CD4-positive, alpha-beta T cell treated with Interleukin-4 for 1 hour (primary cell): ENCODE data around the gene NDOR1.
A peak's percentile ranks its signal among the peaks of the same experiment; 100 is the strongest.

Experiments used
- DNase-seq, 2 donors: peaks; one replicate each; pipeline ENCODE4 v3.0.0-alpha.2; 2020 to 2022

The NDOR1 gene

DNA sequence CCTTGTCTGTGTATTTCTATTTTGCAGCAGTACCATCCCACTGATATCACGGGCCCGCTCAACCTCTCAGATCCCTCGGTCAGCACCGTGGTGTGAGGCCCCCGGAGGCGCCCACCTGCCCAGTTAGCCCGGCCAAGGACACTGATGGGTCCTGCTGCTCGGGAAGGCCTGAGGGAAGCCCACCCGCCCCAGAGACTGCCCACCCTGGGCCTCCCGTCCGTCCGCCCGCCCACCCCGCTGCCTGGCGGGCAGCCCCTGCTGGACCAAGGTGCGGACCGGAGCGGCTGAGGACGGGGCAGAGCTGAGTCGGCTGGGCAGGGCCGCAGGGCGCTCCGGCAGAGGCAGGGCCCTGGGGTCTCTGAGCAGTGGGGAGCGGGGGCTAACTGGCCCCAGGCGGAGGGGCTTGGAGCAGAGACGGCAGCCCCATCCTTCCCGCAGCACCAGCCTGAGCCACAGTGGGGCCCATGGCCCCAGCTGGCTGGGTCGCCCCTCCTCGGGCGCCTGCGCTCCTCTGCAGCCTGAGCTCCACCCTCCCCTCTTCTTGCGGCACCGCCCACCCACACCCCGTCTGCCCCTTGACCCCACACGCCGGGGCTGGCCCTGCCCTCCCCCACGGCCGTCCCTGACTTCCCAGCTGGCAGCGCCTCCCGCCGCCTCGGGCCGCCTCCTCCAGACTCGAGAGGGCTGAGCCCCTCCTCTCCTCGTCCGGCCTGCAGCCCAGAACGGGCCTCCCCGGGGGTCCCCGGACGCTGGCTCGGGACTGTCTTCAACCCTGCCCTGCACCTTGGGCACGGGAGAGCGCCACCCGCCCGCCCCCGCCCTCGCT lies 37.5 kb upstream of the NDOR1 start:
- DNase-seq, result no peak

DNA sequence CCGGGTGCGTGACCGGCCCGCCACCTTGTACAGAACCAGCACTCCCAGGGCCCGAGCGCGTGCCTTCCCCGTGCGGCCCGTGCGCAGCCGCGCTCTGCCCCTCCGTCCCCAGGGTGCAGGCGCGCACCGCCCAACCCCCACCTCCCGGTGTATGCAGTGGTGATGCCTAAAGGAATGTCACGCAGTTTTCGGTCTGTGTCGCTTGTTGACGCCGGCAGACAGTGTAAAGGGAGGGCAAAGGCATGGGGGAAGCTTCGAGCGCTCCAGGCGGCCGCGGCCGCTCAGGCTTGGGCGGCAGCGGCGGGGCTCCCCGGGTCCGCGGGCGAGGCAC lies 37.0 kb upstream of the NDOR1 start:
- no peak for DNase-seq

DNA sequence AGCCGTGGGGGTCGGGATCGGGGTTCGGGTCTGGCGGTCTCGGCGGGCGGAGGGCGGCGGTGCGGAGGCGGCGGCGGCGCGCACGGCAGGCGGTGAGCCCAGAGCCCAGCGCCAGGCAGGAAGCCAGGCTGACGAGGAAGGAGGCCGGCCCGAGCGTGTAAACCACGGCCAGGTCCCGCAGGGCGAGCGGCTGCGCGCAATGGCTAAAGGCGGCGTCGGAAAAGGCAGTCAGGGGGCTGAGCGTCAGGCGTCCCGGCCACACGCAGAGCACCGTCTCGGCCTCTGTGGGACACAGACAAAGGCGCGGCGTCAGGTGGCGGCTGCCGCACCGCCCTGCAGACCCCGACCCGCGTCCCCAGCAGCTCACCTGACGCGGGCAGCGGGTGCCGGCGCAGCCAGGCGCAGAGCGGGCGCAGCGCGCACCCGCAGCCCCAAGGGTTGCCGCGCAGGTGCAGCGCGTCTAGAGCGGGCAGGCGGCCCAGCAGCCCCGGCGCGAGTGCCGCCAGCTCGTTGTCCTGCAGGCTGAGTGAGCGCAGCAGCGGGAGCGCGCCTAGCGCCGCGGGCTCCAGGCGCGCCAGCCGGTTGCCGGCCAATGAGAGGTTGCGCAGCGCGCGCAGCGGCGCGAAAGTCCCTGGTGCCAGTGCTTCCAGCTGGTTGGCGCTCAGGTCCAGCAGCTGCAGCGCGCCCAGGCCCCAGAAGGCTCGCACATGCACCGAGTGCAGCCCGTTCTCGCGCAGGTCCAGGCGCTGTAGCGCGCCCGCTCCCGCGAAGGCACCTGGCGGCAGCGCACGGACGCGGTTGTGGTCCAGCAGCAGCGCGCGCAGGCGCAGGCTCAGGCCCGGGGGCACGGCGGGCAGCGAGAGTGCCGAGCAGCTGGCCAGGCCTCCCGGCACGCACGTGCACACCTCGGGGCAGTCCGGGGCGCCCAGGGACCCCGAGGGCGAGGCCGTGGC lies 36.3 kb upstream of the NDOR1 start:
- no peak for DNase-seq

DNA sequence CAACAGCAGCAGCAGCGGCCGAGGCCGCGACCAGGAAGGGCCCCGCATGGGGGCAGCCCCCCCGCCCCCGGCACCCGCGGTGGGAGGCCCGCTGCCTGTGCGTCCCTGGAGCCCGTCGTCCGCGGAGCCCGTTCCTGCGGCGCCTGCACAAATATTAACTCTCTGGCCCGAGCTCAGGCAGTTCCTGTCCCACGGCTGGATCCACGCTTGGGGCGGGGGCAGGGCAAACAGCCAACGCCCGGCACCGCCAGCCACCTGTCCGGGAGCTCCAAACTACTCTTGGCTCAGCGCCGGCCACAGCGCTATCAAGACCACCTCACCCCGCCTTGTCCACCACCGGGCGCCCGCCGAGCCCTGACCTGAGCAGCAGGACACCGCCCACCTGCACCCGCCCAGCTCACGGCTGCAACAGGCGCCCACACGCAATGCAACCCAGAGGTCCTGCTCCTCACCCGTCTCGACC lies 35.6 kb upstream of the NDOR1 start, which contains the start of gene LRRC26:
TSS of gene LRRC26 (minus strand) at position 156 of the 463 bp plus-strand sequence. CDS start at position 48, 108 bp downstream.
- no peak for DNase-seq

DNA sequence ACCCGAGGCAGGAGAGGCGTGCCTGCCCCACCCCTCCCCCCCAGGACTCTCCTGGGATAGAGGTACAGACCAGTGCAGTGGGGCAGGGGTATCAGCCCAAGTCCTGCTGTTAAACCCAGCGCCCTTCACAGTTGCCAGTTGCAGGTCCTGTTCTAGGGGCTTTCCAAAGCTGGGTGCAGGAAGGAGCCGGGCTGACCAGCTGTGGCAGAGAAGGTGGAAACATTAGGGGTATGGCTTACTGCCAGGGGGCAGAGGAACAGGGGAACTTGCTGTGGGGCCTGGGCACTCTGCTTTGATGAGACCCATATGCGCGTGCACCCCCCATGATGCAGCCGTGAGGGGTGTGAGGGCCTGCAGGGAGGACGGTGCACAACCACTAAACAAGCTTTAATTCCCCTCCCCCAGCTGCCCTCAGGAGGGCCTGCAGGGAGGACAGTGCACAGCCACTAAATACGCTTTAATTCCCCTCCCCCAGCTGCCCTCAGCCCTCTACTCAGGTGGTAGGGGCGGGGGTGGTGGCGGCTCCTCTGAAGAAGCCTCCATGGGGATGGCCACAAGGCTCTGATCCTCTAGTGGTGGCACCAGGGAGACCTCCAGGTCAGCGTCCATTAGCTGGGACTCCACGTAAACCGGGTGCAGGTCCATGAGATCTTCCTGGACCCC lies 34.9 kb upstream of the NDOR1 start:
- no peak for DNase-seq

DNA sequence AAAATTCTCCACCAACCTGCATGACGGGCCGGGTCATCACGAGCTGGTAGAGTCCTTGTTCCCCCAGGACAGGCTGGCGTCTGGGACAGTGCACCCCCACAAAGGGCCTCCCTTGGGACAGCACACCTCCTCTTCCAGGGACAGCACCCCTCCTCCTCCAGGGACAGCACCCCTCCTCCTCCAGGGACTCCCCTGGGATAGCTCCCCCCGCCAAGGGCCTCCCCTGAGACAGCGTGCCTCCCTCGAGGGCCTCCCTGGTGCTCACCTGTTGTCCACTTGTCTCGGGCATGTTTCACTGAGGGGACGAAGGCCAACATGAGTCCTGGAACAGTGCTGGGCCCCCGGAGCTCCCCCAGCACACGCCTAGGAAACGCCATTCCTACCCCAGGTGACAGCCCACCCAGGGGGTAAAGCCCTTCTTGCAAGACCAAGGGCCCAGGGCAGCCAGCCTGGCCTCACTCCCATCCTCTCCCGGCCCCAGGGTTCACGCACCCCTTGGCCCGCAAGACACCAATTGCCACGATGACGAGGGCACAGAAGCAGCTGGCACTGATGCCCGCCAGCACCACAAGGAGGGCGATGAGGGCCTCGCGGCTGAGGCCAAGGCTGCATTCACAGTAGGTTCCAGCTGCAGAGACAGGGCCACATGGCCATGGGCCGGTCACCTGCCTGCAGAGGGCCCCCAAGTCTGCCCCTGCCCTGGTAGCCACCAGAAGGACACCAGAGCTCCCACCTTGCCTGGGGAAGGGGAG lies 34.2 kb upstream of the NDOR1 start:
- no peak for DNase-seq

DNA sequence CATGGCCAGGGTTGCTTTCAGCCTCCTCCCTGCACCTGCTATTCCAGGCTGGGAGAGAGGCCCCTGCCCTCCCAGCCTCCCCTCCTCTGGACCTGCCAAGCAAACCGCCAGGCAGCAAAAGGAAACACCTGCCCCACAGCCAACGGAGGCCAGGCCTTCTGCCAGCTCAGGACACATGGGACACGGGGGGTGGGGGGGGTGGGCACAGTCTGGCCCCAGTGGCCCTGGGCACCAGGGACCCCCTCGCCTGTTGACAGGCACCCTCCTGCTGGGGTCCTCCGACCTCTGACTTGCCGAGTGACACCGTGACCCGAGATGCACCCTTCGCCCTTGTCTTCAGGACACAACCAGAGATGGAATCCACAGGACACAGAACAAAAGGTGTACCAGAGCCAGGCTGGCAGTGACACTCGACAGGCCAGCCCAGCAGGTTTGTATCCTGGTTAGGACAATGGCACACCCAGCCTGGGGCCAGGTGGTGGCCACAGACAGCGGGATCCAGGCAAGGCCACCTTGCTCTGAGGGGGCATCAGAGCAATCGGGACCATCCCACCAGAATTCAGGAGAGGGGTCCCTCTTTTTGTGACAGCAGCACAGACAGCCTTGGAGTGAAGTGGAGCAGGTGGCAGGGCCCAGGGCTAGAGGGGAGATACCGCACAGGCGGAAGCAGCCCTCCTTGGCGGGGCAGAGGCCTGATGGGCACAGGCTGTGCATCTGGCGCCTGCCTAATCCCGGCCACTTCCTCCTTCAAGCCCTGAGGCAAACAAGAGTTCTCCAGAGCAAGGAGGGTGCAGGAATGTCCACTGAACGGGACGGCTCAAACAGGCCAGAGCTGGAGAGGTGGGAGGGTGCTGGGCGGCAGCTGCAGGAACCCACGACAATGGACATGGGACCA lies 32.4 kb upstream of the NDOR1 start:
- DNase-seq, result no peak

DNA sequence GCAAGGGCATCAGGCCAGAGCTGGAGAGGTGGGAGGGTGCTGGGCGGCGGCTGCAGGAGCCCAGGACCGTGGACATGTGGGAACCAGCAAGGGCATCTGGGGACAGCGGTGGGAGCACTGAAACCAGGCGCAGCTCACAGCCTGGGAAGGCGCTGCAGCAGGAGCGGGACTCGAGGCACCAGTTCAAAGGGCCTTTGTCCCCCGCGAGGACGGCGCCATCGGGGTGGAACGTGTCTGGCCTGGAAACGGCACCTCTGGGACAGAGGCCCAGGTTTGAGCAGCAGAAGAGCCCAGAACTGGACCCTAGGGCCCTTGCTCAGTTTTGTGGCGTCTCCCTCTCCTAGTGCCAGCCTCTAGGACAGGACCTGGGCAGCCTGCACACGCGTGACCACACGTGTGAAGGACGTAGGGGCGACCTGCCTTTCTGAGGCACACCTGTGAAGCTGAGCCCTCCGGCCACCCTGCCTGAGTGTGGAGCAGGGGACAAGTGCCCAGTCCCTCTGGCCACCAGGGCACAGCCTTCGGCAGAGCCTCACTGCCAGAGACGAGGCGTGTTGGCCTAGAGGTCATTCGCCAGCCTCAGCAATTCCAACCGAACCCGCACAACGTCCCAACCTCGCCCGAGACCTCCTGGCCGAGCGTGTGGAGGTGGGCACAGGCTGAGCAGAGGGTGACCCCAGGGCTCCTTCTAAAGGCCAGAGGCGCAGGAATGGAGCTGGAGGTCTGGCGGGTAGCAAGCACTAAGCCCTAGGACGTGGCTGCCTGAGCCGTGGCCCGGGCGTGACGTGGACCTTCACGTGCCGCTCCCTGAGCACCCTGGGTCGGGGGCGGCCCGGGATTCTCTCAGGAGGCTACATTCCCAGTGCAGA lies 31.5 kb upstream of the NDOR1 start:
- no peak for DNase-seq

DNA sequence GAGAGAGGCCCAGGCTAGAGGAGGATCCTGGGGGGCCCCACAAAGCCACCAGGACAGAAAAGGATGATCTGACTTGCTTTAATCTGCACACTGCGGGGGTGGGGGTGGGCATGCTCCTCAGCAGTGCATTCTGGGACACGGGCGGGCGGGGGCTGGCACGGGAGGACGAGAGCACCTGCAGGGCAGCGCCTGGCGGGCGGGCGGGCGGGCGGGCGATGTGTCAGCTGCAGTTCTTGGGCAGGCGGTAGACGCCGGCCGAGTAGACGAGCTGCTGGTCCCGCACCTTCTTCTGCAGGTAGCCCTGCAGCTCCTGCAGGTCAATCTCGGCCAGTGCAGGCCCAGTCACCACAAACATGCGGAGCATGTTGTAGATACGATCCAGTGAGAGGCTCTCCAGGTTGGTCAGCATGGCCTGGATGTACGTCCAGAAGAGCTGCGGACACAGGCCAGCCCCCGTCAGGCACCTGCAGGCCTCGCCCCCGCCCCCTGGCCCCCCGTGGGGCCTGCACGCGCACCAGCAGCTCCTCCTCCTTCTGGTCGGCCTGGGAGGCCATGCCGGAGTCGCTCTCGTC lies 30.7 kb upstream of the NDOR1 start:
- DNase-seq, result no peak

DNA sequence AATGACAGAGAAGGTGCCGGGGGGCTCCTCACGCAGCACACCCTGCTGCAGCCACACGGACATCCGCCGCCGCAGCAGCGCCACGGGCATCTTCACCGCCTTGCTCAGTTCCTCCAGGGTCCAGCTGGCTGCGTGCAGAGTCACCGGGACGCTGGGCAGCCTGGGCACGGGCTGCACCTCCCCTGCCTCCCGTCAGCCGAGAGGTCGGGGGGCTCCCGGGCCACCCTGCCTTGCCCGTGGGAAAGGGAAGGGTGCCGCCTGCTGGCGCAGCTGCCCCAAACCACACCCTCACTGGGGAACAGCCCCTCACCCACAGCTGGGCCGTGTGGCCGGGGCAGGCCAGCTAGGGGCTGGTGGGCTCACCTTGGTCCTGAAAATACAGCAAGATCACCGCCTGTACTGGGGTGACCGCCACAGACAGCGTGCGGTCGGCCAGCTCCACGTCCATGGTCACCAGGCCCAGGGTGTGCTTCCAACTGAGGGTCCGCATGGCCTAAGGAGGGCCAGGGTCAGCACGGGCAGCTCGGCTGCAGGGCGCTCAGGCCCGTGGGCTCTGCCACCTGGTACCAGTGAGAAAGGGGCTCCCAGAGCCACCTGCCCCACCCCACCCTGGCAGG lies 30.0 kb upstream of the NDOR1 start:
- DNase-seq, result no peak

DNA sequence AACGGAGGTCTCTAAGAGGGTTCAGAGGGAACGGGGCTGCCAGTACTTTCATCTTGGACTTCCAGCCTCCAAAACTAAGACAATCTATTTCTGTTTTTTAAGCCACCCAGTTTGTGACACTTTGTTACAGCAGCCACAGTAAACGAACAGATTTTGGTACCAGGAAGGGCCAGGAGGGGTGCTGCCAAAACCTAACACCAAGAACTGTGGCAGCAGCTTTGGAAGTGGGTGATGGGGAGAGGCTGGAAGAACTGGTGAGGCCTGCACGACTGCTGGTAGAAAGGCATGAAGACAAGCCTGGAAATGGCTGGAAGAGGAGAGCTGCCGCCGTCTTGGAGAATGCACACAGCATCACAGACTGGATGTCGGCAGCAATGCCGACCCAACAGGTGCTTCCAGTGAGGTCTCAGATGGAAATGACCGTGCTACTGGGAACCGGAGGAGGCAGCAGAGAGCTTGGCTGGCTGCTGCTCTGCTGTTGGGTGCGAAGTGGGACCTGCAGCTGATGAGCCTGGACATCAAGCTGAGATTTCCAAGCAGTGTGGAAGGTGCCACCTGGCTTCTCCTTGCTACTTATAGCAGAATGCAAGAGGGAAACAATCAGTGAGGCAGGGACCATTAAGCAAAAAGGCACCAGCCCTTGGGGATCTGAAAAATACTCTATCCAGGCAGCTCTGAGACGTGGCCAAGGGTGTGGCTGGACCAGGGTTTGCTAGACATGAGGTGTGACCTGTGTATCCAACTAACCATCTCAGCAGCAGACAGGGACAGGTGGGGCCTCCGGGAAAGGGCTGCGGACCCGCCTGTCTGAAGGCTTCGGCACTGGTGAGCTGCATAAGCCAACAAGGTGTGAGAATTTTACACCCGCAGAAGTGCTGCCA lies 29.0 kb upstream of the NDOR1 start:
- peak; percentile 24 to 29 for DNase-seq

DNA sequence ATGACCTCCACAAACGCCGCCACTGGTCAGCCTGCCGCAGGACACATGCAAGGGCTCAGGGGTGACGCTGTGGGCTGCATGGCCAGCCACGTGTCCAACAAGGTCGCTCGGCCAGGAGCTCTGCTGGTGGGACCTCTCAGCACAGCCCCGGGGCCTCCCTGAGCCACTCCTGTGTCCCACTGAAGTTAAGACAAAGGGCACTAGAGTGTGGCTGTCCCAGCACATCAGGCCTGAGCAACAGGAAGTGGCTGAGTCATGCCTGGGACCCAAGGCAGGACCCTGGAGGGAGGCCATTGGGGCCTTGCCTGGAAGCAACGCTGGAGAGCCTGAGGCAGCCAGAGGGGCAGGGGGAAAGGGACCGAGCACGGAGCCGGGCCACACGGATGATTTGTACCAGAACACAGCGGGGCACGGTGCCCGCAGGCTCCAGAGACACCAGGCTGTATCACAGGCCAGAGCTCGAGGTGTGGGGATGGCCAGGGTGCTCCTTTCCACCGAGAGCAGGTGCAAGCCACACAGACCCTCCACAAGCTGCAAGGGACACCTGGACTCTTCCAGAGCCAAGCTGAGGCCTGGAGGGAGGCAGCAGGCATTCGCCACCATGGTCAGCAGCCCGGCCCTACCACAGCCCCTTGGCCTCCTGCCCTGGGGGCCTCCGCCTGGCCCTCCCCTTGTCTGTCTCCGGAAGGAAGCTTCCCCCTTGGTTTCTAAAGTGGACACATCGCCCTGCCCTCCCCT lies 27.1 kb upstream of the NDOR1 start:
- no peak for DNase-seq

DNA sequence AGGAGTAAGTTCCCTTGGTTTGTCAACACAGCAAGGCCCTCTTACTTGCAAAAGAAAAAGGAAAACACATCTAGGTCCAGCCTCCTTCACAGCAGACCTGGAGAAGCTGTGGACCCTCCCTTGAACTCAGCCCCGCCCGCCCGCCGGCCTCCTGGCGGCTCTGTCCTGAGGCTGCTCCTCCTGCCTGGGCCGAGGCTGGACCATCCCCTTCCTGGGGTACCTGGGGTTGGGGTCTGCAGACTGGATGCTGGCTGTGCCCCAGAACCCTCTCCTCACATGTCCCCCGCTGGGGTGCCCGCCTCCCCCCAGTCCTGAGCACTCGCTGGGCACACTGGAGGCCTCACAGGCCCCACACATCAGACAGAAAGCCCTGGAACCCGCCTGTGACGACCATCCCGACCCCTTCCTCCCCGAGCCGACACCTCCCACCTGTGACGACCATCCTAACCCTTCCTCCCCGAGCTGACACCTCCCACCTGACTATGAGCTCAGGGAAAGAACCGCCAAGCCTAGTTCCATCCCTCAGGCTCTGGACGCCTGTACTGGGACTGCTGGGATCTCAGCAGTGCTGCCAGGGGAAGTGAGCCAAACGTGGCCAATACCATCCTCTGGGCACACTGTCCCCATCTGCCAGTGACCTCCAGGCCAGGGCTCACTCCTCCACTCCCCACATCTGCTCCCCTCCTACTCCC lies 26.4 kb upstream of the NDOR1 start:
- DNase-seq, result no peak

DNA sequence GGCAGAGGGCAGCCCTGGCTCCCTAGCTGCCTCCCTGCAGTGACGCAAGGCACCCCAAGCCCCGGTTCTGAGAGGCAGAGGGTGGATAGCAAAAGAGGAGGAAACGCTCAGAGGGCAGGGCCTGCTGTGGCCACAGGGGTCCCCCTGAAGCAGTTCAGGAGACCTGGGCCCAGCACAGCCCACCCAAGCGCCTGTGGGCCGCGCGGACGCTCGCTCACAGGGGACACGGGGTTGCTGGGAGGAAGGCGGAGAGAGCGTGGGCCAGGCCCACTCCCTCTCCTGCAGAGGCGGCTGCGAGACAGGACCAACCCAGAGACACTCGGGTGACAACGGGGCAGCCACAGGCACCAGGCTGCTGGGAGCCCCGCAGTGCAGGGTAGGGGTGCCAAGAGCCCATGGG lies 25.7 kb upstream of the NDOR1 start:
- no peak for DNase-seq

DNA sequence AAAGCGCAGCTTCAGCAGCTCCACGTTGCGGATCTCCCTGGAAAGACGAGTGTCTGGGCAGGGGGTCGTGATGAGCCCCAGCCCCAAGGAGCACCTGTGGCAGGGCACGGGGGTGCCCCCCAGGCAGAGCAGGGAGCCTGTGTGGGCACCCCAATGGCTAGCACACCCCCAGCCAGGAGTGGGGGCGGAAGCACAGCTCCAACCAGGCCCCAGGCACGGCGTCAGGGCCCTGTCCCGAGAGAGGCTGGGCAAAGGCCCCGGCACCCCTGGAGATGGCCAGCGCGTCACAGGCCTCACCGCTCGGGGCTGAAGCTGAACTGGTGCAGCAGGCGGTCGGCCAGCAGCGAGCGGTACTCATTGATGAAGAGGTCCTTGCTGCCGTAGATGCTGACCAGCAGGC lies 25.0 kb upstream of the NDOR1 start:
- no peak for DNase-seq

DNA sequence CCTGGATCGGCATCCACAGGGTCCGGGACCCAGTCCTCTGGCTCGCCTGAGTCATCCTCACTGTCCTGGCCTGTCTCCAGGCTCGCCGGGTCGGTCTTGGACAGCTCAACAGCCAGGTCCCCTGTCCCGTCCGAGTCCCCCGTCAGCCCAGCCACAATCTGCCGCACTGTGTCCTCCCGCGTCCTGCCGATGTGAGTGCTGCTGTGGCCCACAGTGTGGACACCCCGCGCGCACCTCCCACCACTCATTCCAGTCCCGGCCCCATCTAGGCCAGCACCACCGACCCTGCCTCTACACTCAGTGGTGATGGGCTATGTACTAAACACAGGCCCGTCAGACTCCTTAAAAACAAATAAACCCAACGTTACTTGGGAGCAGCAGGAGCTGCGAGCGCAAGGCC lies 23.8 kb upstream of the NDOR1 start:
- no peak for DNase-seq

DNA sequence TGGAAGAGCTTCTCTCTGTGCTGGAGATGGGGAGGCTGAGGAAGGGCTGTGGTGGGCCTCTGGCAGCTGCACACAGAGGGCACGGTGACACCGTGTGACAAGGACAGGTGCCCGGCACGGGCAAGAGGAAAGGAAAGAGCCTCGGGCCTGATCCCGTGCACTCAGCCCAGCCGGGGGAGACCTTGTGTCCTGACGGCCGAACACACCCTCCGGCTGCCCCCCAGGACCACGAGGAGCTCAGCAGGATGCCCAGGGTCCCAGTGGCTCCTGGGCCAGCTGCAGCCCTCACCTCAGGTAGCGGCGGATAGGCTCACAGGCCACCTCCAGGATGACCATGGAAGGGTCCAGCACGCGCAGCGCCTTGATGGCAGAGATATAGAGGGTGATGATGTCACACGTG lies 22.7 kb upstream of the NDOR1 start:
- no peak for DNase-seq
